GM23338 (cell line): ENCODE results near the gene NTRK1. TPM values are rescaled to one million over a fixed set of nuclear protein-coding genes. Genes with fewer than 3 reads are reported as not detected.

Experiments
- ATAC-seq: fragments of 200-7000 bp; cut with Tn5 transposase; 3 replicates; pipeline ENCODE4 v1.9.1; 2020
- DNase-seq: peaks from one replicate; pipeline ENCODE4 v3.0.0-alpha.2; 2015; ENCODE audit warnings: low spot score
- H2AFZ ChIP-seq: fragments of 200-600 bp; sonication (generic); 2 replicates; pipeline ENCODE4 v1.8.0; 2016; ENCODE audit warnings: antibody characterized with exemption, mild to moderate bottlenecking, moderate library complexity
- H3F3A ChIP-seq: fragments of 200-600 bp; sonication (generic); replicated peaks from 2 replicates; pipeline ENCODE4 v1.8.0; 2017; ENCODE audit warnings: antibody characterized with exemption, mixed run types, low read depth
- H3K27ac ChIP-seq: fragments of 200-600 bp; sonication (generic); 2 replicates; pipeline ENCODE4 v1.6.1; 2016; ENCODE audit warnings: low read depth
- H3K27me3 ChIP-seq: fragments of 200-600 bp; sonication (generic); 2 replicates; pipeline ENCODE4 v1.8.0; 2016; ENCODE audit warnings: mild to moderate bottlenecking, mixed run types, moderate library complexity; ENCODE audit not compliant: insufficient read depth
- H3K36me3 ChIP-seq: fragments of 200-600 bp; sonication (generic); 2 replicates; pipeline ENCODE4 v1.8.0; 2016; ENCODE audit warnings: mild to moderate bottlenecking; ENCODE audit not compliant: insufficient read depth
- H3K4me1 ChIP-seq: fragments of 200-600 bp; sonication (generic); 2 replicates; pipeline ENCODE4 v1.8.0; 2016; ENCODE audit warnings: mild to moderate bottlenecking, moderate library complexity; ENCODE audit not compliant: insufficient read depth
- H3K4me2 ChIP-seq: fragments of 200-600 bp; sonication (generic); 2 replicates; pipeline ENCODE4 v1.7.1; 2017; ENCODE audit warnings: mixed run types
- H3K4me3 ChIP-seq: fragments of 200-600 bp; sonication (generic); 2 replicates; pipeline ENCODE4 v1.6.1; 2016; ENCODE audit warnings: mixed run types
- H3K79me2 ChIP-seq: fragments of 200-600 bp; sonication (generic); replicated peaks from 2 replicates; pipeline ENCODE4 v1.8.0; 2017; ENCODE audit warnings: mild to moderate bottlenecking; ENCODE audit not compliant: insufficient read depth
- H3K9me2 ChIP-seq: fragments of 200-600 bp; sonication (generic); 2 replicates; pipeline ENCODE4 v1.8.0; 2017; ENCODE audit not compliant: insufficient read depth
- H4K20me1 ChIP-seq: fragments of 200-600 bp; sonication (generic); replicated peaks from 2 replicates; pipeline ENCODE4 v1.8.0; 2017; ENCODE audit warnings: mild to moderate bottlenecking; ENCODE audit not compliant: insufficient read depth
- H3K27ac Mint-ChIP-seq: 2 replicates; pipeline ENCODE4 v1.8.0; 2020; ENCODE audit warnings: inconsistent platforms, mild to moderate bottlenecking, moderate library complexity, mixed read lengths
- H3K27me3 Mint-ChIP-seq: 3 replicates; pipeline ENCODE4 v1.8.0; 2022; ENCODE audit warnings: low read depth, mild to moderate bottlenecking, moderate library complexity, mixed read lengths, inconsistent platforms; ENCODE audit not compliant: insufficient read depth, poor library complexity
- H3K36me3 Mint-ChIP-seq: 3 replicates; pipeline ENCODE4 v1.8.0; 2021; ENCODE audit warnings: low read depth, mild to moderate bottlenecking, inconsistent platforms, moderate library complexity, mixed read lengths
- H3K4me1 Mint-ChIP-seq: 3 replicates; pipeline ENCODE4 v1.8.0; 2020; ENCODE audit warnings: mild to moderate bottlenecking, inconsistent platforms, mixed read lengths
- H3K4me3 Mint-ChIP-seq: 3 replicates; pipeline ENCODE4 v1.8.0; 2021; ENCODE audit warnings: moderate library complexity, mild to moderate bottlenecking, inconsistent platforms, mixed read lengths
- H3K9me3 Mint-ChIP-seq: 3 replicates; pipeline ENCODE4 v1.8.0; 2020; ENCODE audit warnings: moderate library complexity, mild to moderate bottlenecking, inconsistent platforms, mixed read lengths
- CREB1 ChIP-seq: fragments of 250-450 bp; sonication (Bioruptor Pico); IDR thresholded peaks from 2 replicates; pipeline ENCODE4 v1.5.0; 2020; ENCODE audit warnings: low read depth, mild to moderate bottlenecking, moderate library complexity
- EZH2 ChIP-seq: fragments of 200-600 bp; sonication (generic); IDR thresholded peaks from one replicate; pipeline ENCODE4 v1.8.0; 2017; ENCODE audit warnings: antibody characterized with exemption, mild to moderate bottlenecking, low read depth; ENCODE audit not compliant: unreplicated experiment
- EZH2phosphoT487 ChIP-seq: fragments of 200-600 bp; sonication (generic); IDR thresholded peaks from one replicate; pipeline ENCODE4 v1.8.1; 2018; ENCODE audit warnings: antibody characterized with exemption; ENCODE audit not compliant: unreplicated experiment
- POLR2AphosphoS5 ChIP-seq: IDR thresholded peaks from 2 replicates; pipeline ENCODE4 v1.6.1; 2016; ENCODE audit warnings: antibody characterized with exemption, low read depth
- STAT1 ChIP-seq: IDR thresholded peaks from one replicate; pipeline ENCODE4 v1.6.1; 2016; ENCODE audit warnings: antibody characterized with exemption; ENCODE audit not compliant: unreplicated experiment
- ZNF331 ChIP-seq: fragments of 250-450 bp; sonication (Bioruptor Pico); IDR thresholded peaks from 2 replicates; pipeline ENCODE4 v1.5.0; 2020; ENCODE audit warnings: low read depth, mild to moderate bottlenecking, moderate library complexity
- polyA plus RNA-seq: library from polyadenylated mRNA; unstranded; fragments of >200 nt; fragmentation: Nextera tagmentation; extraction: Ambion mirVana; gene quantifications from 2 replicates; pipeline ENCODE4 v1.2.1, GENCODE V29; 2016
- total RNA-seq: library from RNA; depleted of rRNA; stranded (reverse); fragments of >200 nt; shearing (Covaris generic); gene quantifications from 2 replicates; pipeline ENCODE4 v1.2.3, GENCODE V29; 2014
- TF ChIP-seq, protein P1 (sequence below), 2 experiments: fragments of 200-600 bp in 1 of 2; sonication (generic) in 1 of 2; conservative IDR thresholded peaks; 2 replicates each; pipeline versions ENCODE4 v1.5.1 to v1.6.1; 2016 to 2017; ENCODE audit warnings: antibody characterized with exemption in 2 of 2, low read depth in 2 of 2, mild to moderate bottlenecking in 2 of 2, moderate library complexity in 1 of 2
- TF ChIP-seq, protein P2 (sequence below): IDR thresholded peaks from 2 replicates; pipeline ENCODE4 v1.6.1; 2016; ENCODE audit warnings: antibody characterized with exemption
- TF ChIP-seq, protein P3 (sequence below): fragments of 250-450 bp; sonication (Bioruptor Pico); IDR thresholded peaks from 2 replicates; pipeline ENCODE4 v1.5.0; 2020; ENCODE audit warnings: mild to moderate bottlenecking, moderate library complexity
- TF ChIP-seq, protein P4 (sequence below): IDR thresholded peaks from one replicate; pipeline ENCODE4 v1.6.1; 2018; ENCODE audit warnings: antibody characterized with exemption; ENCODE audit not compliant: unreplicated experiment

The NTRK1 gene
- total and polyA plus RNA-seq, 2 experiments from 2014 or later = 0.42 to 0.45 TPM

DNA sequence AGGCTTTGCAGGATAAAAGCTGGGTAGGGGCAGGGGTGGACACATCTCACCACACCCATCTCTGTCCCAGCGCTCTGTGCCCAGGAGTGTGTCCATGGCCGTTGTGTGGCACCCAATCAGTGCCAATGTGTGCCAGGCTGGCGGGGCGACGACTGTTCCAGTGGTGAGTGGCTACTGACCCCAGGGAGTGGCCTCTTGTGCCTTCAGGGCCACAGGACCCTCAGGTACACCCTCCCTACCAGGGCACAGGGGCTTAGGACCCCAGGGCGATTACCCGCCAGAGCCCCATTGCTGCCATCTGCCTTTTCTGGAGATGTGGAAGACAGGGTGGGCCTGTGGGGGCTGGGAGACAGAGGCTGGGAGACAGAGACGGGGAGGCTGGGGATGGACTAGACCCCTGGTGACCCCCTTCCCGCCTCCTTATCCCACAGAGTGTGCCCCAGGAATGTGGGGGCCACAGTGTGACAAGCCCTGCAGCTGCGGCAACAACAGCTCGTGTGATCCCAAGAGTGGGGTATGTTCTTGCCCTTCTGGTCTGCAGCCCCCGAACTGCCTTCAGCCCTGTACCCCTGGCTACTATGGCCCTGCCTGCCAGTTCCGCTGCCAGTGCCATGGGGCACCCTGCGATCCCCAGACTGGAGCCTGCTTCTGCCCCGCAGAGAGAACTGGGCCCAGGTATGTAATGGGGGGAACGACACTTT, 45.7 kb downstream of the NTRK1 start:
- no peak overlapping the region for H3K4me3 Mint-ChIP-seq
- H3K4me1 ChIP-seq = peaks cover 3% of the 10 kb centered on the region; the same call in 1 of the 2 replicates
- H3K27me3 ChIP-seq = peaks cover 8% of the 10 kb centered on the region; the same call in 1 of the 2 replicates
- no peak overlapping the region for H3K4me2 ChIP-seq
- no peaks in the 10 kb centered on the region for H4K20me1 ChIP-seq
- peaks cover 28% of the 10 kb centered on the region for H3K27me3 Mint-ChIP-seq
- no peaks in the 10 kb centered on the region for H3K36me3 Mint-ChIP-seq
- ATAC-seq = no peak
- no peak for DNase-seq
- H3K4me1 Mint-ChIP-seq = peaks cover 12% of the 10 kb centered on the region
- no peak overlapping the region for H3K4me3 ChIP-seq
- no peaks in the 10 kb centered on the region for H3K36me3 ChIP-seq
- no peaks in the 10 kb centered on the region for H3K9me3 Mint-ChIP-seq
- H2AFZ ChIP-seq = no peak overlapping the region
- no peak overlapping the region for H3K27ac ChIP-seq
- no peaks in the 10 kb centered on the region; the same call in 1 of the 2 replicates for H3F3A ChIP-seq
- no peaks in the 10 kb centered on the region for H3K9me2 ChIP-seq
- no peaks in the 10 kb centered on the region for H3K79me2 ChIP-seq
- H3K27ac Mint-ChIP-seq = no peak overlapping the region
- no peak for TF ChIP-seq STAT1
- TF ChIP-seq, protein P1, sequence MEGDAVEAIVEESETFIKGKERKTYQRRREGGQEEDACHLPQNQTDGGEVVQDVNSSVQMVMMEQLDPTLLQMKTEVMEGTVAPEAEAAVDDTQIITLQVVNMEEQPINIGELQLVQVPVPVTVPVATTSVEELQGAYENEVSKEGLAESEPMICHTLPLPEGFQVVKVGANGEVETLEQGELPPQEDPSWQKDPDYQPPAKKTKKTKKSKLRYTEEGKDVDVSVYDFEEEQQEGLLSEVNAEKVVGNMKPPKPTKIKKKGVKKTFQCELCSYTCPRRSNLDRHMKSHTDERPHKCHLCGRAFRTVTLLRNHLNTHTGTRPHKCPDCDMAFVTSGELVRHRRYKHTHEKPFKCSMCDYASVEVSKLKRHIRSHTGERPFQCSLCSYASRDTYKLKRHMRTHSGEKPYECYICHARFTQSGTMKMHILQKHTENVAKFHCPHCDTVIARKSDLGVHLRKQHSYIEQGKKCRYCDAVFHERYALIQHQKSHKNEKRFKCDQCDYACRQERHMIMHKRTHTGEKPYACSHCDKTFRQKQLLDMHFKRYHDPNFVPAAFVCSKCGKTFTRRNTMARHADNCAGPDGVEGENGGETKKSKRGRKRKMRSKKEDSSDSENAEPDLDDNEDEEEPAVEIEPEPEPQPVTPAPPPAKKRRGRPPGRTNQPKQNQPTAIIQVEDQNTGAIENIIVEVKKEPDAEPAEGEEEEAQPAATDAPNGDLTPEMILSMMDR (conservative IDR thresholded peaks at IDR 0.05; ENCODE audit: low read depth in 2 of 2) = no peak
- no peak for TF ChIP-seq POLR2AphosphoS5
- TF ChIP-seq, protein P2, sequence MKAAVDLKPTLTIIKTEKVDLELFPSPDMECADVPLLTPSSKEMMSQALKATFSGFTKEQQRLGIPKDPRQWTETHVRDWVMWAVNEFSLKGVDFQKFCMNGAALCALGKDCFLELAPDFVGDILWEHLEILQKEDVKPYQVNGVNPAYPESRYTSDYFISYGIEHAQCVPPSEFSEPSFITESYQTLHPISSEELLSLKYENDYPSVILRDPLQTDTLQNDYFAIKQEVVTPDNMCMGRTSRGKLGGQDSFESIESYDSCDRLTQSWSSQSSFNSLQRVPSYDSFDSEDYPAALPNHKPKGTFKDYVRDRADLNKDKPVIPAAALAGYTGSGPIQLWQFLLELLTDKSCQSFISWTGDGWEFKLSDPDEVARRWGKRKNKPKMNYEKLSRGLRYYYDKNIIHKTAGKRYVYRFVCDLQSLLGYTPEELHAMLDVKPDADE = no peak
- no peak for TF ChIP-seq EZH2phosphoT487
- TF ChIP-seq CREB1 (CRISPR knock-in tag) = no peak
- TF ChIP-seq, protein P3, sequence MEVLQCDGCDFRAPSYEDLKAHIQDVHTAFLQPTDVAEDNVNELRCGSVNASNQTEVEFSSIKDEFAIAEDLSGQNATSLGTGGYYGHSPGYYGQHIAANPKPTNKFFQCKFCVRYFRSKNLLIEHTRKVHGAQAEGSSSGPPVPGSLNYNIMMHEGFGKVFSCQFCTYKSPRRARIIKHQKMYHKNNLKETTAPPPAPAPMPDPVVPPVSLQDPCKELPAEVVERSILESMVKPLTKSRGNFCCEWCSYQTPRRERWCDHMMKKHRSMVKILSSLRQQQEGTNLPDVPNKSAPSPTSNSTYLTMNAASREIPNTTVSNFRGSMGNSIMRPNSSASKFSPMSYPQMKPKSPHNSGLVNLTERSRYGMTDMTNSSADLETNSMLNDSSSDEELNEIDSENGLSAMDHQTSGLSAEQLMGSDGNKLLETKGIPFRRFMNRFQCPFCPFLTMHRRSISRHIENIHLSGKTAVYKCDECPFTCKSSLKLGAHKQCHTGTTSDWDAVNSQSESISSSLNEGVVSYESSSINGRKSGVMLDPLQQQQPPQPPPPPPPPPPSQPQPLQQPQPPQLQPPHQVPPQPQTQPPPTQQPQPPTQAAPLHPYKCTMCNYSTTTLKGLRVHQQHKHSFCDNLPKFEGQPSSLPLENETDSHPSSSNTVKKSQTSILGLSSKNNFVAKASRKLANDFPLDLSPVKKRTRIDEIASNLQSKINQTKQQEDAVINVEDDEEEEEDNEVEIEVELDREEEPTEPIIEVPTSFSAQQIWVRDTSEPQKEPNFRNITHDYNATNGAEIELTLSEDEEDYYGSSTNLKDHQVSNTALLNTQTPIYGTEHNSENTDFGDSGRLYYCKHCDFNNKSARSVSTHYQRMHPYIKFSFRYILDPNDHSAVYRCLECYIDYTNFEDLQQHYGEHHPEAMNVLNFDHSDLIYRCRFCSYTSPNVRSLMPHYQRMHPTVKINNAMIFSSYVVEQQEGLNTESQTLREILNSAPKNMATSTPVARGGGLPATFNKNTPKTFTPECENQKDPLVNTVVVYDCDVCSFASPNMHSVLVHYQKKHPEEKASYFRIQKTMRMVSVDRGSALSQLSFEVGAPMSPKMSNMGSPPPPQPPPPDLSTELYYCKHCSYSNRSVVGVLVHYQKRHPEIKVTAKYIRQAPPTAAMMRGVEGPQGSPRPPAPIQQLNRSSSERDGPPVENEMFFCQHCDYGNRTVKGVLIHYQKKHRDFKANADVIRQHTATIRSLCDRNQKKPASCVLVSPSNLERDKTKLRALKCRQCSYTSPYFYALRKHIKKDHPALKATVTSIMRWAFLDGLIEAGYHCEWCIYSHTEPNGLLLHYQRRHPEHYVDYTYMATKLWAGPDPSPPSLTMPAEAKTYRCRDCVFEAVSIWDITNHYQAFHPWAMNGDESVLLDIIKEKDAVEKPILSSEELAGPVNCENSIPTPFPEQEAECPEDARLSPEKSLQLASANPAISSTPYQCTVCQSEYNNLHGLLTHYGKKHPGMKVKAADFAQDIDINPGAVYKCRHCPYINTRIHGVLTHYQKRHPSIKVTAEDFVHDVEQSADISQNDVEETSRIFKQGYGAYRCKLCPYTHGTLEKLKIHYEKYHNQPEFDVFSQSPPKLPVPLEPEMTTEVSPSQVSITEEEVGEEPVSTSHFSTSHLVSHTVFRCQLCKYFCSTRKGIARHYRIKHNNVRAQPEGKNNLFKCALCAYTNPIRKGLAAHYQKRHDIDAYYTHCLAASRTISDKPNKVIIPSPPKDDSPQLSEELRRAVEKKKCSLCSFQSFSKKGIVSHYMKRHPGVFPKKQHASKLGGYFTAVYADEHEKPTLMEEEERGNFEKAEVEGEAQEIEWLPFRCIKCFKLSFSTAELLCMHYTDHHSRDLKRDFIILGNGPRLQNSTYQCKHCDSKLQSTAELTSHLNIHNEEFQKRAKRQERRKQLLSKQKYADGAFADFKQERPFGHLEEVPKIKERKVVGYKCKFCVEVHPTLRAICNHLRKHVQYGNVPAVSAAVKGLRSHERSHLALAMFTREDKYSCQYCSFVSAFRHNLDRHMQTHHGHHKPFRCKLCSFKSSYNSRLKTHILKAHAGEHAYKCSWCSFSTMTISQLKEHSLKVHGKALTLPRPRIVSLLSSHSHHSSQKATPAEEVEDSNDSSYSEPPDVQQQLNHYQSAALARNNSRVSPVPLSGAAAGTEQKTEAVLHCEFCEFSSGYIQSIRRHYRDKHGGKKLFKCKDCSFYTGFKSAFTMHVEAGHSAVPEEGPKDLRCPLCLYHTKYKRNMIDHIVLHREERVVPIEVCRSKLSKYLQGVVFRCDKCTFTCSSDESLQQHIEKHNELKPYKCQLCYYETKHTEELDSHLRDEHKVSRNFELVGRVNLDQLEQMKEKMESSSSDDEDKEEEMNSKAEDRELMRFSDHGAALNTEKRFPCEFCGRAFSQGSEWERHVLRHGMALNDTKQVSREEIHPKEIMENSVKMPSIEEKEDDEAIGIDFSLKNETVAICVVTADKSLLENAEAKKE = no peak
- TF ChIP-seq EZH2 = no peak
- TF ChIP-seq, protein P4, sequence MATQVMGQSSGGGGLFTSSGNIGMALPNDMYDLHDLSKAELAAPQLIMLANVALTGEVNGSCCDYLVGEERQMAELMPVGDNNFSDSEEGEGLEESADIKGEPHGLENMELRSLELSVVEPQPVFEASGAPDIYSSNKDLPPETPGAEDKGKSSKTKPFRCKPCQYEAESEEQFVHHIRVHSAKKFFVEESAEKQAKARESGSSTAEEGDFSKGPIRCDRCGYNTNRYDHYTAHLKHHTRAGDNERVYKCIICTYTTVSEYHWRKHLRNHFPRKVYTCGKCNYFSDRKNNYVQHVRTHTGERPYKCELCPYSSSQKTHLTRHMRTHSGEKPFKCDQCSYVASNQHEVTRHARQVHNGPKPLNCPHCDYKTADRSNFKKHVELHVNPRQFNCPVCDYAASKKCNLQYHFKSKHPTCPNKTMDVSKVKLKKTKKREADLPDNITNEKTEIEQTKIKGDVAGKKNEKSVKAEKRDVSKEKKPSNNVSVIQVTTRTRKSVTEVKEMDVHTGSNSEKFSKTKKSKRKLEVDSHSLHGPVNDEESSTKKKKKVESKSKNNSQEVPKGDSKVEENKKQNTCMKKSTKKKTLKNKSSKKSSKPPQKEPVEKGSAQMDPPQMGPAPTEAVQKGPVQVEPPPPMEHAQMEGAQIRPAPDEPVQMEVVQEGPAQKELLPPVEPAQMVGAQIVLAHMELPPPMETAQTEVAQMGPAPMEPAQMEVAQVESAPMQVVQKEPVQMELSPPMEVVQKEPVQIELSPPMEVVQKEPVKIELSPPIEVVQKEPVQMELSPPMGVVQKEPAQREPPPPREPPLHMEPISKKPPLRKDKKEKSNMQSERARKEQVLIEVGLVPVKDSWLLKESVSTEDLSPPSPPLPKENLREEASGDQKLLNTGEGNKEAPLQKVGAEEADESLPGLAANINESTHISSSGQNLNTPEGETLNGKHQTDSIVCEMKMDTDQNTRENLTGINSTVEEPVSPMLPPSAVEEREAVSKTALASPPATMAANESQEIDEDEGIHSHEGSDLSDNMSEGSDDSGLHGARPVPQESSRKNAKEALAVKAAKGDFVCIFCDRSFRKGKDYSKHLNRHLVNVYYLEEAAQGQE = no peak
- TF ChIP-seq ZNF331 (CRISPR knock-in tag) = no peak
